ENCODE results near the gene CNDP2.

- TF ChIP-seq POLR2AphosphoS5 (IDR thresholded peaks at IDR 0.05; ENCODE audit: borderline replicate concordance, low read depth, low read length) (no peak), EZH2 (IDR thresholded peaks at IDR 0.05) (no peak), FOXP2 (optimal IDR thresholded peaks at IDR 0.05; ENCODE audit: control extremely low read depth, extremely low read length, insufficient read depth) (no peak)
Measured at GRCh38 chr18:74529811-74530583, 33.8 kb downstream of the CNDP2 start.

All from SK-N-MC (cell line).